GM12878 (cell line): ENCODE data around the gene HSPA1A. TPM values are rescaled to one million over a fixed set of nuclear protein-coding genes. Genes with fewer than 3 reads are reported as not detected.

Source experiments
- ATF3 ChIP-seq: IDR thresholded peaks from 2 replicates; pipeline ENCODE4 v1.6.1; 2011; ENCODE audit warnings: low read depth, mild to moderate bottlenecking, low read length, moderate library complexity, borderline replicate concordance; ENCODE audit errors: extremely low read depth
- E4F1 ChIP-seq: fragments of 450-650 bp; IDR thresholded peaks from 2 replicates; pipeline ENCODE4 v1.6.1; 2018; ENCODE audit warnings: borderline replicate concordance, mild to moderate bottlenecking; ENCODE audit not compliant: partially characterized antibody
- FOXK2 ChIP-seq: fragments of 450-650 bp; IDR thresholded peaks from 2 replicates; pipeline ENCODE4 v1.6.1; 2017; ENCODE audit warnings: mild to moderate bottlenecking, moderate library complexity
- NR2C1 ChIP-seq: fragments of 450-650 bp; IDR thresholded peaks from 2 replicates; pipeline ENCODE4 v1.6.1; 2017; ENCODE audit warnings: antibody characterized with exemption, mild to moderate bottlenecking, moderate library complexity
- RCOR1 ChIP-seq: conservative IDR thresholded peaks from 2 replicates; pipeline ENCODE4 v1.6.1; 2012; ENCODE audit warnings: low read depth, low read length, improper control_type of control experiment
- SRF ChIP-seq, 2 experiments: IDR thresholded peaks; 2 replicates each; pipeline ENCODE4 v1.6.1; 2011; ENCODE audit warnings: low read depth in 2 of 2, low read length in 2 of 2, mild to moderate bottlenecking in 1 of 2, moderate library complexity in 1 of 2
- STAT3 ChIP-seq: IDR thresholded peaks from 2 replicates; pipeline ENCODE4 v1.6.1; 2011; ENCODE audit warnings: low read depth, low read length, improper control_type of control experiment
- SUZ12 ChIP-seq: fragments of 200-600 bp; sonication (generic); IDR thresholded peaks from one replicate; pipeline ENCODE4 v1.6.1; 2018; ENCODE audit warnings: antibody characterized with exemption, mild to moderate bottlenecking; ENCODE audit not compliant: unreplicated experiment
- TAF1 ChIP-seq: IDR thresholded peaks from 2 replicates; pipeline ENCODE4 v1.6.1; 2011; ENCODE audit warnings: mild to moderate bottlenecking, low read depth, low read length, borderline replicate concordance
- WRNIP1 ChIP-seq: IDR thresholded peaks from 2 replicates; pipeline ENCODE4 v1.6.1; 2011; ENCODE audit warnings: low read depth, low read length, improper control_type of control experiment, borderline replicate concordance
- YY1 ChIP-seq: IDR thresholded peaks from 2 replicates; pipeline ENCODE4 v1.6.1; 2011; ENCODE audit warnings: low read depth, mild to moderate bottlenecking, low read length
- polyA plus RNA-seq, 11 experiments: library from polyadenylated mRNA; depleted of rRNA in 4 of 11; unstranded in 6 of 11; stranded (reverse) in 5 of 11; fragments of >200 nt; fragmentation: Nextera tagmentation in 4 of 11; fragmentation: Illumina TruSeq in 1 of 11; extraction: Ambion mirVana in 4 of 11; extraction: Trizol in 1 of 11; gene quantifications; 1 replicate in 1 of 11; 2 replicates in 10 of 11; pipeline versions ENCODE4 v1.2.1 to v1.2.3, GENCODE V29; 2011 to 2016; ENCODE audit warnings: inconsistent platforms in 2 of 11, missing spikeins in 2 of 11, low read depth in 1 of 11
- total RNA-seq, 4 experiments: library from RNA; depleted of rRNA in 3 of 4; stranded (reverse); fragments of >200 nt in 3 of 4; fragmentation: Illumina TruSeq in 1 of 4; extraction: Trizol in 1 of 4; gene quantifications; 2 replicates each; pipeline versions ENCODE4 v1.2.1 to v1.2.3, GENCODE V29; 2013 to 2021
- TF ChIP-seq, protein P1 (sequence below): IDR thresholded peaks from 2 replicates; pipeline ENCODE4 v1.6.1; 2012; ENCODE audit warnings: mild to moderate bottlenecking, low read depth, low read length
- TF ChIP-seq, protein P2 (sequence below): fragments of 450-650 bp; formaldehyde crosslinking; IDR thresholded peaks from 2 replicates; pipeline ENCODE4 v1.4.0; 2022; ENCODE audit warnings: mild to moderate bottlenecking, moderate library complexity
- TF ChIP-seq, protein P3 (sequence below): IDR thresholded peaks from 2 replicates; pipeline ENCODE4 v1.6.1; 2011; ENCODE audit warnings: borderline replicate concordance, low read depth, mild to moderate bottlenecking, moderate library complexity, mixed read lengths, low read length; ENCODE audit not compliant: insufficient read depth; ENCODE audit errors: extremely low read length
- TF ChIP-seq, protein P4 (sequence below): fragments of 450-650 bp; IDR thresholded peaks from 2 replicates; pipeline ENCODE4 v1.6.1; 2017; ENCODE audit warnings: mild to moderate bottlenecking, low read depth, inconsistent platforms; ENCODE audit not compliant: poor library complexity, severe bottlenecking

The HSPA1A gene
- total and polyA plus RNA-seq, 10 of the 15 experiments (the other 5 are each of a cell fraction or from before 2014, with no cell fraction given): 0.29 to 51.8 (median 17.5) TPM

DNA sequence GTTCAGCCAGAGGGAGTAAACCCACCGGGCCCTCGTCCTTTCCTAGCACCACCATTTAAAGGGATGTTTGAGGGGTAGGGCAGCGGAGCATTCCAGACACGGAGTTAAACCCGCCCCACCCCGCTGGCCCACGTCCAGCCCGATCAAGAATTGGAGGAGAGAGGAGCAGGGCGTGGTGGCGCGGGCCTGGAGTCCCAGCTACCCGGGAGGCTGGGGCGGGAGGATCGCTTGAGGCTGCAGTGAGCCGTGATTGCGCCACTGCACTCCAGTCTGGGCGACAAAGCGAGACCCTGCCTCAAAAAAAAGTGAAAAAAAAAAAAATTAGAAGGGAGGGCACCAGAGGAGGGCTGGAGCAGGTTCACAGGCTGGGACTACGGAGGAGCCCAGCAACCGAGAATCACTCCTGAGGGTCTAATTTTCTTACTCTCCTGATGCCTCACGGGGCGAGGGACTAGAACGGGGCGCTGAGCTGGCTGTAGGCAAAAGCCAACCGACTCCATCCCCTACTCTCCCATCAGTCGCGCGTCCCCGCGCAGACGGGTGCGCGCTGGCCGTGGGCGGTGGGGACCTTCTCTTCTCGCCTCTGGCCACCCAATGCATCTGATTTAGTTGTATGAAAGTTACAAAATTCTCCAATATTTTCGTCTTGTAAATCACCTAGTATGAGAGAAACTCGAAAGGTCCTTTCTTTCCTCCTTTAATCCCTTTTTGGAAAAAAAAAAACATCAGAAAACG, 6.1 kb downstream of the HSPA1A start (continued):
- TF ChIP-seq, protein P1, sequence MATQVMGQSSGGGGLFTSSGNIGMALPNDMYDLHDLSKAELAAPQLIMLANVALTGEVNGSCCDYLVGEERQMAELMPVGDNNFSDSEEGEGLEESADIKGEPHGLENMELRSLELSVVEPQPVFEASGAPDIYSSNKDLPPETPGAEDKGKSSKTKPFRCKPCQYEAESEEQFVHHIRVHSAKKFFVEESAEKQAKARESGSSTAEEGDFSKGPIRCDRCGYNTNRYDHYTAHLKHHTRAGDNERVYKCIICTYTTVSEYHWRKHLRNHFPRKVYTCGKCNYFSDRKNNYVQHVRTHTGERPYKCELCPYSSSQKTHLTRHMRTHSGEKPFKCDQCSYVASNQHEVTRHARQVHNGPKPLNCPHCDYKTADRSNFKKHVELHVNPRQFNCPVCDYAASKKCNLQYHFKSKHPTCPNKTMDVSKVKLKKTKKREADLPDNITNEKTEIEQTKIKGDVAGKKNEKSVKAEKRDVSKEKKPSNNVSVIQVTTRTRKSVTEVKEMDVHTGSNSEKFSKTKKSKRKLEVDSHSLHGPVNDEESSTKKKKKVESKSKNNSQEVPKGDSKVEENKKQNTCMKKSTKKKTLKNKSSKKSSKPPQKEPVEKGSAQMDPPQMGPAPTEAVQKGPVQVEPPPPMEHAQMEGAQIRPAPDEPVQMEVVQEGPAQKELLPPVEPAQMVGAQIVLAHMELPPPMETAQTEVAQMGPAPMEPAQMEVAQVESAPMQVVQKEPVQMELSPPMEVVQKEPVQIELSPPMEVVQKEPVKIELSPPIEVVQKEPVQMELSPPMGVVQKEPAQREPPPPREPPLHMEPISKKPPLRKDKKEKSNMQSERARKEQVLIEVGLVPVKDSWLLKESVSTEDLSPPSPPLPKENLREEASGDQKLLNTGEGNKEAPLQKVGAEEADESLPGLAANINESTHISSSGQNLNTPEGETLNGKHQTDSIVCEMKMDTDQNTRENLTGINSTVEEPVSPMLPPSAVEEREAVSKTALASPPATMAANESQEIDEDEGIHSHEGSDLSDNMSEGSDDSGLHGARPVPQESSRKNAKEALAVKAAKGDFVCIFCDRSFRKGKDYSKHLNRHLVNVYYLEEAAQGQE: no peak
- TF ChIP-seq E4F1: no peak
- no peak for TF ChIP-seq STAT3
- TF ChIP-seq TAF1: peak; percentile 64
- no peak for TF ChIP-seq FOXK2
- TF ChIP-seq YY1: peak; percentile 61
- TF ChIP-seq, protein P2, sequence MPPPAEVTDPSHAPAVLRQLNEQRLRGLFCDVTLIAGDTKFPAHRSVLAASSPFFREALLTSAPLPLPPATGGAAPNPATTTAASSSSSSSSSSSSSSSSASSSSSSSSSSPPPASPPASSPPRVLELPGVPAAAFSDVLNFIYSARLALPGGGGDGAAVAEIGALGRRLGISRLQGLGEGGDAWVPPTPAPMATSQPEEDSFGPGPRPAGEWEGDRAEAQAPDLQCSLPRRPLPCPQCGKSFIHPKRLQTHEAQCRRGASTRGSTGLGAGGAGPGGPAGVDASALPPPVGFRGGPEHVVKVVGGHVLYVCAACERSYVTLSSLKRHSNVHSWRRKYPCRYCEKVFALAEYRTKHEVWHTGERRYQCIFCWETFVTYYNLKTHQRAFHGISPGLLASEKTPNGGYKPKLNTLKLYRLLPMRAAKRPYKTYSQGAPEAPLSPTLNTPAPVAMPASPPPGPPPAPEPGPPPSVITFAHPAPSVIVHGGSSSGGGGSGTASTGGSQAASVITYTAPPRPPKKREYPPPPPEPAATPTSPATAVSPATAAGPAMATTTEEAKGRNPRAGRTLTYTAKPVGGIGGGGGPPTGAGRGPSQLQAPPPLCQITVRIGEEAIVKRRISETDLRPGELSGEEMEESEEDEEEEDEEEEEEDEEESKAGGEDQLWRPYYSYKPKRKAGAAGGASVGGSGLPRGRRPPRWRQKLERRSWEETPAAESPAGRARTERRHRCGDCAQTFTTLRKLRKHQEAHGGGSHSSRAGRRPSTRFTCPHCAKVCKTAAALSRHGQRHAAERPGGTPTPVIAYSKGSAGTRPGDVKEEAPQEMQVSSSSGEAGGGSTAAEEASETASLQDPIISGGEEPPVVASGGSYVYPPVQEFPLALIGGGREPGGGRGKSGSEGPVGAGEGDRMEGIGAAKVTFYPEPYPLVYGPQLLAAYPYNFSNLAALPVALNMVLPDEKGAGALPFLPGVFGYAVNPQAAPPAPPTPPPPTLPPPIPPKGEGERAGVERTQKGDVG (CRISPR knock-in tag): no peak
- TF ChIP-seq SRF (IDR thresholded peaks at IDR 0.05; ENCODE audit: low read depth in 2 of 2, low read length in 2 of 2): no peak
- TF ChIP-seq ATF3: no peak
- TF ChIP-seq WRNIP1: no peak
- TF ChIP-seq, protein P3, sequence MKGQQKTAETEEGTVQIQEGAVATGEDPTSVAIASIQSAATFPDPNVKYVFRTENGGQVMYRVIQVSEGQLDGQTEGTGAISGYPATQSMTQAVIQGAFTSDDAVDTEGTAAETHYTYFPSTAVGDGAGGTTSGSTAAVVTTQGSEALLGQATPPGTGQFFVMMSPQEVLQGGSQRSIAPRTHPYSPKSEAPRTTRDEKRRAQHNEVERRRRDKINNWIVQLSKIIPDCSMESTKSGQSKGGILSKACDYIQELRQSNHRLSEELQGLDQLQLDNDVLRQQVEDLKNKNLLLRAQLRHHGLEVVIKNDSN: no peak
- no peak for TF ChIP-seq NR2C1
- TF ChIP-seq SUZ12: no peak
- TF ChIP-seq, protein P4, sequence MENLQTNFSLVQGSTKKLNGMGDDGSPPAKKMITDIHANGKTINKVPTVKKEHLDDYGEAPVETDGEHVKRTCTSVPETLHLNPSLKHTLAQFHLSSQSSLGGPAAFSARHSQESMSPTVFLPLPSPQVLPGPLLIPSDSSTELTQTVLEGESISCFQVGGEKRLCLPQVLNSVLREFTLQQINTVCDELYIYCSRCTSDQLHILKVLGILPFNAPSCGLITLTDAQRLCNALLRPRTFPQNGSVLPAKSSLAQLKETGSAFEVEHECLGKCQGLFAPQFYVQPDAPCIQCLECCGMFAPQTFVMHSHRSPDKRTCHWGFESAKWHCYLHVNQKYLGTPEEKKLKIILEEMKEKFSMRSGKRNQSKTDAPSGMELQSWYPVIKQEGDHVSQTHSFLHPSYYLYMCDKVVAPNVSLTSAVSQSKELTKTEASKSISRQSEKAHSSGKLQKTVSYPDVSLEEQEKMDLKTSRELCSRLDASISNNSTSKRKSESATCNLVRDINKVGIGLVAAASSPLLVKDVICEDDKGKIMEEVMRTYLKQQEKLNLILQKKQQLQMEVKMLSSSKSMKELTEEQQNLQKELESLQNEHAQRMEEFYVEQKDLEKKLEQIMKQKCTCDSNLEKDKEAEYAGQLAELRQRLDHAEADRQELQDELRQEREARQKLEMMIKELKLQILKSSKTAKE: peak; percentile 3
- TF ChIP-seq RCOR1: no peak
